Measurements from ENCODE around the gene PLB1.

- TF ChIP-seq SPI1 (IDR thresholded peaks at IDR 0.05; ENCODE audit: borderline replicate concordance, low read depth): no peak
- no peak for TF ChIP-seq CTCF (IDR thresholded peaks at IDR 0.05; ENCODE audit: insufficient read depth, low read length)
- no peak for TF ChIP-seq POLR2AphosphoS5 (IDR thresholded peaks at IDR 0.05; ENCODE audit: low read depth)
- TF ChIP-seq GABPA (IDR thresholded peaks at IDR 0.05; ENCODE audit: low read depth): no peak
Observed at GRCh38 chr2:28678175-28678855, 182.5 kb downstream of the PLB1 start.
